Stimulated activated CD4-positive, alpha-beta T cell treated with anti-CD3 and anti-CD28 coated beads, Interleukin-15, amount 100 ng/mL, for 1 hour (primary cell): ENCODE results near the gene ANKRD11.

Experiments
- DNase-seq, 2 donors: peaks; one replicate each; pipeline ENCODE4 v3.0.0-alpha.2; 2020; ENCODE audit warnings: low read depth in 1 of 2, low spot score in 1 of 2

ANKRD11 gene

GRCh38 chr16:89354325-89354724 is 136.0 kb downstream of the ANKRD11 start:
- DNase-seq, result no peak

GRCh38 chr16:89352091-89352681 is 138.2 kb downstream of the ANKRD11 start:
- no peak for DNase-seq

- DNase-seq, result no peak
Observed at GRCh38 chr16:89351645-89352044, 138.7 kb downstream of the ANKRD11 start.

GRCh38 chr16:89350701-89351380 is 139.5 kb downstream of the ANKRD11 start:
- DNase-seq, result no peak

GRCh38 chr16:89349947-89350633 is 140.3 kb downstream of the ANKRD11 start:
- no peak for DNase-seq

- no peak for DNase-seq
Observed at GRCh38 chr16:89347807-89348206, 142.6 kb downstream of the ANKRD11 start.

GRCh38 chr16:89346869-89347268 is 143.5 kb downstream of the ANKRD11 start:
- DNase-seq, result no peak

GRCh38 chr16:89345642-89346150 is 144.7 kb downstream of the ANKRD11 start:
- DNase-seq, result no peak

GRCh38 chr16:89344846-89345611 is 145.3 kb downstream of the ANKRD11 start:
- DNase-seq, result no peak

- DNase-seq, result no peak
Observed at GRCh38 chr16:89344458-89344834, 145.9 kb downstream of the ANKRD11 start.

- DNase-seq, result no peak
Observed at GRCh38 chr16:89343501-89344457, 146.6 kb downstream of the ANKRD11 start.

- no peak for DNase-seq
Observed at GRCh38 chr16:89341697-89342694, 148.4 kb downstream of the ANKRD11 start.

GRCh38 chr16:89341279-89341678 is 149.1 kb downstream of the ANKRD11 start:
- DNase-seq, result no peak

- DNase-seq, result no peak
Observed at GRCh38 chr16:89338863-89339262, 151.5 kb downstream of the ANKRD11 start.

GRCh38 chr16:89337965-89338364 is 152.4 kb downstream of the ANKRD11 start:
- no peak for DNase-seq

GRCh38 chr16:89335803-89336485 is 154.4 kb downstream of the ANKRD11 start:
- no peak for DNase-seq

GRCh38 chr16:89334988-89335802 is 155.2 kb downstream of the ANKRD11 start:
- DNase-seq, result no peak

- no peak for DNase-seq
Observed at GRCh38 chr16:89334461-89334860, 155.9 kb downstream of the ANKRD11 start.
